Neuronal stem cell (in vitro differentiated cells): ENCODE results near the gene ARFGEF3.

Experiments used
- DNase-seq: peaks from one replicate; pipeline ENCODE4 v3.0.0-alpha.2; 2013; ENCODE audit warnings: low spot score
- H2AFZ ChIP-seq: one replicate; pipeline ENCODE4 v1.6.1; 2013; ENCODE audit warnings: mild to moderate bottlenecking, low read length, inconsistent platforms
- H2AK5ac ChIP-seq: 2 replicates; pipeline ENCODE4 v1.6.1; 2013; ENCODE audit warnings: low read depth, mild to moderate bottlenecking, inconsistent platforms, low read length, moderate library complexity, mixed read lengths
- H2BK120ac ChIP-seq: 2 replicates; pipeline ENCODE4 v1.6.1; 2013; ENCODE audit warnings: low read depth, mild to moderate bottlenecking, inconsistent platforms, low read length, moderate library complexity, mixed read lengths
- H2BK12ac ChIP-seq: one replicate; pipeline ENCODE4 v1.6.1; 2013; ENCODE audit warnings: low read length, inconsistent platforms
- H2BK15ac ChIP-seq: 2 replicates; pipeline ENCODE4 v1.6.1; 2013; ENCODE audit warnings: mild to moderate bottlenecking, low read length, inconsistent platforms, mixed read lengths
- H2BK5ac ChIP-seq: one replicate; pipeline ENCODE4 v1.6.1; 2013; ENCODE audit warnings: inconsistent platforms, mild to moderate bottlenecking, low read length, moderate library complexity
- H3K14ac ChIP-seq: one replicate; pipeline ENCODE4 v1.6.1; 2013; ENCODE audit warnings: low read length, inconsistent platforms
- H3K18ac ChIP-seq: 2 replicates; pipeline ENCODE4 v1.6.1; 2013; ENCODE audit warnings: low read length, inconsistent platforms
- H3K23ac ChIP-seq: 2 replicates; pipeline ENCODE4 v1.6.1; 2013; ENCODE audit warnings: low read depth, mild to moderate bottlenecking, mixed read lengths, low read length, inconsistent platforms; ENCODE audit not compliant: poor library complexity
- H3K27ac ChIP-seq: replicated peaks from 3 replicates; pipeline ENCODE4 v1.5.1; 2013; ENCODE audit warnings: low read length, inconsistent platforms
- H3K27me3 ChIP-seq, 3 experiments: 2 replicates each; pipeline ENCODE4 v1.6.1; 2013; ENCODE audit warnings: low read length in 3 of 3, mild to moderate bottlenecking in 2 of 3, inconsistent platforms in 1 of 3, low read depth in 1 of 3, mixed read lengths in 1 of 3, moderate library complexity in 1 of 3; ENCODE audit not compliant: control insufficient read depth in 3 of 3, insufficient read depth in 3 of 3
- H3K36me3 ChIP-seq, 2 donors: replicated peaks in 1 of 2; 2 replicates each; pipeline ENCODE4 v1.6.1; 2013; ENCODE audit warnings: low read length in 2 of 2; ENCODE audit not compliant: control insufficient read depth in 2 of 2, insufficient read depth in 2 of 2
- H3K4ac ChIP-seq: 2 replicates; pipeline ENCODE4 v1.6.1; 2013; ENCODE audit warnings: inconsistent platforms, mild to moderate bottlenecking, low read length, moderate library complexity
- H3K4me1 ChIP-seq, 2 donors: 1 replicate in 1 of 2; 2 replicates in 1 of 2; pipeline ENCODE4 v1.6.1; 2013; ENCODE audit warnings: low read length in 2 of 2, low read depth in 1 of 2; ENCODE audit not compliant: control insufficient read depth in 2 of 2, insufficient read depth in 1 of 2
- H3K4me2 ChIP-seq: one replicate; pipeline ENCODE4 v1.6.1; 2013; ENCODE audit warnings: mild to moderate bottlenecking, low read length, inconsistent platforms; ENCODE audit not compliant: insufficient read depth, poor library complexity, severe bottlenecking
- H3K4me3 ChIP-seq, 2 donors: 2 replicates each; pipeline ENCODE4 v1.5.1; 2013; ENCODE audit warnings: low read length in 2 of 2, mild to moderate bottlenecking in 2 of 2, inconsistent platforms in 1 of 2, moderate library complexity in 1 of 2
- H3K79me1 ChIP-seq: one replicate; pipeline ENCODE4 v1.6.1; 2013; ENCODE audit warnings: low read depth, mild to moderate bottlenecking, inconsistent platforms, low read length, moderate library complexity
- H3K9ac ChIP-seq: one replicate; pipeline ENCODE4 v1.6.1; 2013; ENCODE audit warnings: mild to moderate bottlenecking, low read depth, low read length, inconsistent platforms; ENCODE audit not compliant: poor library complexity
- H3K9me3 ChIP-seq, 2 donors: replicated peaks in 1 of 2; 2 replicates each; pipeline versions ENCODE3 to v1.6.1; 2013; ENCODE audit warnings: low read length in 2 of 2, mild to moderate bottlenecking in 2 of 2, inconsistent platforms in 1 of 2, low read depth in 1 of 2, mixed read lengths in 1 of 2, moderate library complexity in 1 of 2; ENCODE audit not compliant: control insufficient read depth in 2 of 2, insufficient read depth in 1 of 2
- H4K8ac ChIP-seq: one replicate; pipeline ENCODE4 v1.6.1; 2013; ENCODE audit warnings: low read depth, mild to moderate bottlenecking, inconsistent platforms, low read length, moderate library complexity
- H4K91ac ChIP-seq: one replicate; pipeline ENCODE4 v1.6.1; 2013; ENCODE audit warnings: low read length, low read depth, mild to moderate bottlenecking, inconsistent platforms; ENCODE audit not compliant: poor library complexity
- WGBS, 2 donors: extraction: QIAGEN DNeasy Blood & Tissue Kit; methylation state at CpG; one replicate each; pipeline ENCODE4 v1.1.7; 2013; ENCODE audit warnings: missing lambda C conversion rate in 2 of 2, mixed read lengths in 1 of 2; ENCODE audit not compliant: insufficient read length in 2 of 2, insufficient replicate concordance in 1 of 2; ENCODE audit errors: extremely low coverage in 2 of 2; 5-methylcytosine and 5-hydroxymethylcytosine counted together

The ARFGEF3 gene

GRCh38 chr6:138219398-138219797 lies 57.7 kb downstream of the ARFGEF3 start:
- Histone ChIP-seq H2BK12ac (no peak overlapping the region), H3K4ac (no peak overlapping the region), H3K36me3 (no peaks in the 10 kb centered on the region), H2BK15ac (no peak overlapping the region), H3K27me3 (no peaks in the 10 kb centered on the region), H3K4me1 (no peaks in the 10 kb centered on the region), H3K18ac (no peak overlapping the region), H3K9me3 (no peaks in the 10 kb centered on the region), H4K8ac (no peak overlapping the region), H3K4me2 (no peak overlapping the region), H3K4me3 (no peak overlapping the region), H3K23ac (no peak overlapping the region), H4K91ac (no peak overlapping the region), H2AK5ac (no peak overlapping the region), H2BK120ac (no peak overlapping the region), H3K14ac (no peak overlapping the region), H3K27ac (no peak overlapping the region), H3K79me1 (no peaks in the 10 kb centered on the region), H3K9ac (no peak overlapping the region), H2BK5ac (no peak overlapping the region), H2AFZ (no peak overlapping the region)
- 100% methylated on average over 1 of the region's 3 CpGs; no CpG with 5 or more reads in 1 of the 2 donors for WGBS, 2 donors
- DNase-seq, result no peak

GRCh38 chr6:138219901-138220300 lies 58.2 kb downstream of the ARFGEF3 start:
- no peak overlapping the region for H3K18ac ChIP-seq
- H2AFZ ChIP-seq, result no peak overlapping the region
- no peak for DNase-seq
- H3K4ac ChIP-seq, result no peak overlapping the region
- no peak overlapping the region for H3K14ac ChIP-seq
- H3K9ac ChIP-seq, result no peak overlapping the region
- WGBS, 2 donors, result no CpG with 5 or more reads among the region's 4 CpGs
- no peak overlapping the region for H2BK5ac ChIP-seq
- H4K91ac ChIP-seq, result no peak overlapping the region
- no peaks in the 10 kb centered on the region for H3K36me3 ChIP-seq
- H2BK12ac ChIP-seq, result no peak overlapping the region
- no peaks in the 10 kb centered on the region for H3K79me1 ChIP-seq
- no peak overlapping the region for H3K23ac ChIP-seq
- no peak overlapping the region for H3K27ac ChIP-seq
- no peak overlapping the region for H4K8ac ChIP-seq
- no peak overlapping the region for H3K4me2 ChIP-seq
- no peaks in the 10 kb centered on the region for H3K27me3 ChIP-seq
- H2AK5ac ChIP-seq, result no peak overlapping the region
- no peaks in the 10 kb centered on the region for H3K9me3 ChIP-seq
- no peaks in the 10 kb centered on the region for H3K4me1 ChIP-seq
- no peak overlapping the region for H3K4me3 ChIP-seq
- no peak overlapping the region for H2BK120ac ChIP-seq
- no peak overlapping the region for H2BK15ac ChIP-seq

GRCh38 chr6:138222901-138223546 lies 61.3 kb downstream of the ARFGEF3 start:
- Histone ChIP-seq H2BK15ac (no peak overlapping the region), H3K27ac (no peak overlapping the region), H2AK5ac (no peak overlapping the region), H3K23ac (no peak overlapping the region), H3K18ac (no peak overlapping the region), H3K79me1 (no peaks in the 10 kb centered on the region), H3K9me3 (no peaks in the 10 kb centered on the region), H3K27me3 (peaks cover 0 to 3% (median 0%) of the 10 kb centered on the region in 3 experiments), H4K8ac (no peak overlapping the region), H2AFZ (no peak overlapping the region), H3K4me2 (no peak overlapping the region), H3K4me3 (no peak overlapping the region), H3K4ac (no peak overlapping the region), H2BK12ac (no peak overlapping the region), H3K14ac (no peak overlapping the region), H3K9ac (no peak overlapping the region), H3K4me1 (peaks cover 0 to 2% of the 10 kb centered on the region in 2 donors), H2BK120ac (no peak overlapping the region), H4K91ac (no peak overlapping the region), H2BK5ac (no peak overlapping the region), H3K36me3 (no peaks in the 10 kb centered on the region)
- WGBS, 2 donors, result no CpG with 5 or more reads among the region's 4 CpGs
- no peak for DNase-seq

- H3K27me3 ChIP-seq, result peaks cover 0 to 3% (median 0%) of the 10 kb centered on the region in 3 experiments
- H3K4ac ChIP-seq, result no peak overlapping the region
- H3K36me3 ChIP-seq, result no peaks in the 10 kb centered on the region
- no peak overlapping the region for H3K14ac ChIP-seq
- no peak overlapping the region for H4K8ac ChIP-seq
- no peak overlapping the region for H3K23ac ChIP-seq
- H3K4me1 ChIP-seq, result peaks cover 0 to 7% of the 10 kb centered on the region in 2 donors
- H2AFZ ChIP-seq, result no peak overlapping the region
- H3K9ac ChIP-seq, result no peak overlapping the region
- no peaks in the 10 kb centered on the region for H3K79me1 ChIP-seq
- no peaks in the 10 kb centered on the region for H3K9me3 ChIP-seq
- H4K91ac ChIP-seq, result no peak overlapping the region
- no peak overlapping the region for H3K4me2 ChIP-seq
- no peak overlapping the region for H2BK12ac ChIP-seq
- H2AK5ac ChIP-seq, result no peak overlapping the region
- no peak overlapping the region for H2BK5ac ChIP-seq
- no peak overlapping the region for H2BK15ac ChIP-seq
- no peak for DNase-seq
- WGBS, 2 donors, result no CpG with 5 or more reads among the region's 4 CpGs
- H3K27ac ChIP-seq, result no peak overlapping the region
- no peak overlapping the region for H3K4me3 ChIP-seq
- no peak overlapping the region for H2BK120ac ChIP-seq
- H3K18ac ChIP-seq, result no peak overlapping the region
Measured at GRCh38 chr6:138225953-138226352, 64.2 kb downstream of the ARFGEF3 start.
